Measurements from ENCODE around the gene PLXNA4.

DNA sequence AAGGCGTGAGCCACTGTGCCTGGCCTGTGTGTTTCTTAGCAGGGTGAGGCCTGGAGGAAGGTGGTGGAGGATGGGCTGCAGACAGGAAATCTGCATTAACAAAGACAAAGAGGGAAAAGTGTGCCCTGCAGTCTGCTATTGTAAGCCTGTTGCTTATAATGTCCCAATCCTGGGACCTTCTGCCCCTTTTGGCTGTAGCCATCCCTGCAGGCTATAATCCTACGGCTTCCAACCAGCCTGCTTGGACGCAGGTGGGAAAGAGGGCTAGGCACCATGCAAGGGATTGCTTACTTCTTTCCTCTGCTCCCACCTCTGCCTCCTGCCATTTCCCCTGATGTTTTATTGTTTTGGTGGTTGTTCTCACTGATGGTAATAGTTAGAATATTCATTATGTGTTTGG lies 434.3 kb downstream of the PLXNA4 start:
- TF ChIP-seq, protein P1, sequence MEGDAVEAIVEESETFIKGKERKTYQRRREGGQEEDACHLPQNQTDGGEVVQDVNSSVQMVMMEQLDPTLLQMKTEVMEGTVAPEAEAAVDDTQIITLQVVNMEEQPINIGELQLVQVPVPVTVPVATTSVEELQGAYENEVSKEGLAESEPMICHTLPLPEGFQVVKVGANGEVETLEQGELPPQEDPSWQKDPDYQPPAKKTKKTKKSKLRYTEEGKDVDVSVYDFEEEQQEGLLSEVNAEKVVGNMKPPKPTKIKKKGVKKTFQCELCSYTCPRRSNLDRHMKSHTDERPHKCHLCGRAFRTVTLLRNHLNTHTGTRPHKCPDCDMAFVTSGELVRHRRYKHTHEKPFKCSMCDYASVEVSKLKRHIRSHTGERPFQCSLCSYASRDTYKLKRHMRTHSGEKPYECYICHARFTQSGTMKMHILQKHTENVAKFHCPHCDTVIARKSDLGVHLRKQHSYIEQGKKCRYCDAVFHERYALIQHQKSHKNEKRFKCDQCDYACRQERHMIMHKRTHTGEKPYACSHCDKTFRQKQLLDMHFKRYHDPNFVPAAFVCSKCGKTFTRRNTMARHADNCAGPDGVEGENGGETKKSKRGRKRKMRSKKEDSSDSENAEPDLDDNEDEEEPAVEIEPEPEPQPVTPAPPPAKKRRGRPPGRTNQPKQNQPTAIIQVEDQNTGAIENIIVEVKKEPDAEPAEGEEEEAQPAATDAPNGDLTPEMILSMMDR (IDR thresholded peaks at IDR 0.05; ENCODE audit: insufficient read depth, low read length, poor library complexity, severe bottlenecking) = no peak
- TF ChIP-seq EZH2phosphoT487 (conservative IDR thresholded peaks at IDR 0.05; ENCODE audit: low read length) = no peak
